ENCODE results near the gene CASP2.

The CASP2 gene

GRCh38 chr7:143323653-143324052 is 35.5 kb downstream of the CASP2 start:
- TF ChIP-seq GATA3 (IDR thresholded peaks at IDR 0.05; ENCODE audit: low read depth, low read length) (no peak), GATA2 (IDR thresholded peaks at IDR 0.05; ENCODE audit: low read depth, low read length) (no peak)

GRCh38 chr7:143325240-143325639 is 37.1 kb downstream of the CASP2 start:
- TF ChIP-seq GATA2 (IDR thresholded peaks at IDR 0.05; ENCODE audit: low read depth, low read length) (no peak), GATA3 (IDR thresholded peaks at IDR 0.05; ENCODE audit: low read depth, low read length) (no peak)

DNA sequence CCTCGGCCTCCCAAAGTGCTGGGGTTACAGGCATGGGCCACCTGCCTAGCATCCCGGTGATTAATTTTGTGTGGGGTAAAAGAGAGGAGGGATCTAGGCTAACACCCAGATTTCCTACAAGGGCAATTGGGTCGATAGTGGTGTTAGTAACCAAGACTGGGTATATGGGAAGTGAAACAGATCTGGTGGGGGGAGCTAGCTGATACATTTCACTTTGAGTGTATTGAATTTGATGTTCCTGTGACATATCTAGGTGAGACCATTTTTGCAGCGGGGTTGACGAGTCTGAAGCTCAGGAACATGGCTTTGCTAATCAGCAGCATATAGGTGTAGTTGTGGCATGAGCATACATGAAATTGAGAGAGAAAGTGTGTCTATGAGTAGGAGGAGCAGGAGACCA is 39.8 kb downstream of the CASP2 start:
- TF ChIP-seq GATA2 (IDR thresholded peaks at IDR 0.05; ENCODE audit: low read depth, low read length) (no peak), GATA3 (IDR thresholded peaks at IDR 0.05; ENCODE audit: low read depth, low read length) (no peak)

GRCh38 chr7:143329471-143330170 is 41.5 kb downstream of the CASP2 start:
- no peak for TF ChIP-seq GATA3 (IDR thresholded peaks at IDR 0.05; ENCODE audit: low read depth, low read length)
- no peak for TF ChIP-seq GATA2 (IDR thresholded peaks at IDR 0.05; ENCODE audit: low read depth, low read length)

GRCh38 chr7:143331179-143331801 is 43.1 kb downstream of the CASP2 start:
- TF ChIP-seq GATA3 (IDR thresholded peaks at IDR 0.05; ENCODE audit: low read depth, low read length) (no peak), GATA2 (IDR thresholded peaks at IDR 0.05; ENCODE audit: low read depth, low read length) (no peak)

DNA sequence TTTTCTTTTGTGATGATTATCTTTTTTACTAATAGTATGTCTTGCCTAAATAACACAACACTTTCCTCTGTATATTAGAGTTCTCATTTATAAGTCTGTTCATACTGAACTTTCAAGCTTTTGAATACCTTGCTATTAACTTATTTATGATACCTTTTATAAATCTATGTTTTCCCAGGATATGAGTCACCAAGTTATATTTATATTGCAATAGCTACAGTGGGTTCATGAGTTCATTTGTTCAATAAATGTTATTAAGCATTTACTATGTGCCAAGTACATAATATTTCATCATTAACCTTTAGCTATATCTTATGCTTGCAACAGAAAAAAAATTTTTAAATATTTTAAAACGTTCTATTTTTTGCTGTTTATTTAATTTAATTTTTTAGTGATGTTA is 46.1 kb downstream of the CASP2 start:
- TF ChIP-seq GATA2 (IDR thresholded peaks at IDR 0.05; ENCODE audit: low read depth, low read length), result no peak
- TF ChIP-seq GATA3 (IDR thresholded peaks at IDR 0.05; ENCODE audit: low read depth, low read length), result no peak

GRCh38 chr7:143337216-143337615 is 49.1 kb downstream of the CASP2 start:
- no peak for TF ChIP-seq GATA2 (IDR thresholded peaks at IDR 0.05; ENCODE audit: low read depth, low read length)
- TF ChIP-seq GATA3 (IDR thresholded peaks at IDR 0.05; ENCODE audit: low read depth, low read length), result no peak

GRCh38 chr7:143341842-143342241 is 53.7 kb downstream of the CASP2 start:
- TF ChIP-seq GATA2 (IDR thresholded peaks at IDR 0.05; ENCODE audit: low read depth, low read length) (no peak), GATA3 (IDR thresholded peaks at IDR 0.05; ENCODE audit: low read depth, low read length) (no peak)

DNA sequence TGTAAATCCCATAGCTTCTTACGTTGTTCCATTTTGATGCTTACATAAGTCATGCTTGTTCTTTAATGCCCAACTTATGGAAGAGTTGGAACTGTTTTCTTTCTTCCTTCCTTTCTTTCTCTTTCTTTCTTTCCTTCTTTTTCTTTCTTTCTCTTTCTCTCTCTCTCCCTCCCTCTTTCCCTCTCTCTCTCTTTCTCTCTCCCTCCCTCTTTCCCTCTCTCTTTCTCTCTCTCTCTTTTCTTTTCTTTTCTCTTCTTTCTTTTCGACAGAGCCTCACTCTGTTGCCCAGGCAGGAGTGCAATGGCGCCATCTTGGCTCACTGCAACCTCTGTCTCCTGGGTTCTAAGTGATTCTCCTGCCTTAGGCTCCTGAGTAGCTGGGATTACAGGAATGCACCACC is 55.4 kb downstream of the CASP2 start:
- TF ChIP-seq GATA3 (IDR thresholded peaks at IDR 0.05; ENCODE audit: low read depth, low read length), result no peak
- TF ChIP-seq GATA2 (IDR thresholded peaks at IDR 0.05; ENCODE audit: low read depth, low read length), result no peak

- no peak for TF ChIP-seq GATA3 (IDR thresholded peaks at IDR 0.05; ENCODE audit: low read depth, low read length)
These were observed 57.3 kb downstream of the CASP2 start for GRCh38 chr7:143345428-143345900.

DNA sequence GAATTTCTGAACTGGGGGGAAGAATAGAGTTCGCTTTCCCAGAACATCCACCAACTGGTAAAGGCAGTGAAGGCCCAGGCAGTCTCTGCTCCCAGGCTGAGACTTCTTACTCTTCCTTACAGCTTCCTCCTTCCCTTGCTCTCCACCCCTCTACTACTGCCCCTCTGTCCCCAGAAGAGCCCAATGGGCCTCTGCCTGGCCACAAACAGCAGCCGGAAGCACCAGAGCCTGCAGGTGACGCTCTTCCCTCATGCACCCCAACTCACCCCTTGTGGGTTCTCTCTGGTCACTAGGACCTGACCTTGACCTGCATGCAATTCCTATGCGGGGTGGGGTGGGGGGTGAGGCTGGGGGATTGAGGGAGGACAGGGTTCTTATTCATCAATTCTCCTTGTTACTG is 57.9 kb downstream of the CASP2 start:
- TF ChIP-seq GATA2 (IDR thresholded peaks at IDR 0.05; ENCODE audit: low read depth, low read length), result no peak
- TF ChIP-seq GATA3 (IDR thresholded peaks at IDR 0.05; ENCODE audit: low read depth, low read length), result no peak

- TF ChIP-seq GATA2 (IDR thresholded peaks at IDR 0.05; ENCODE audit: low read depth, low read length) (no peak), GATA3 (IDR thresholded peaks at IDR 0.05; ENCODE audit: low read depth, low read length) (no peak)
These were observed 59.8 kb downstream of the CASP2 start for GRCh38 chr7:143347950-143348349.

- TF ChIP-seq GATA3 (IDR thresholded peaks at IDR 0.05; ENCODE audit: low read depth, low read length) (no peak), GATA2 (IDR thresholded peaks at IDR 0.05; ENCODE audit: low read depth, low read length) (no peak)
These were observed 62.9 kb downstream of the CASP2 start for GRCh38 chr7:143351060-143351459.

DNA sequence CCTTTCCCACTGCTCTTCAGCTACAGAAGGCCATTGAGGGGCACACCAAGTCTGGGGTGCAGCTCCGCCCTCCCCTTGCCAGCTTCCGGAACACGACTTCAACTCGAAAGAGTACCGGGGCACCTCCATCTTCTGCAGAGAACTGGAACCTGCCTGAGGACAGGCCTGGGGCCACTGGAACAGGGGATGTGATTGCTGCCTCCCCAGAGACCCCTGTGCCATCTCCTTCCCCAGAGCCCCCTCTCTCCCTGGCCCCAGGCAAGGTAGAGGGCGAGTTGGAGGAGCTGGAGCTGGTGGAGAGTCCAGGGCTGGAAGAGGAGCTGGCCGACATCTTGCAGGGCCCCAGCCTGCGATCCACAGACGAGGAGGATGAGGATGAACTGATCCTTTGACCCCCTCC is 63.4 kb downstream of the CASP2 start:
- TF ChIP-seq GATA2 (IDR thresholded peaks at IDR 0.05; ENCODE audit: low read depth, low read length) (no peak), GATA3 (IDR thresholded peaks at IDR 0.05; ENCODE audit: low read depth, low read length) (no peak)

DNA sequence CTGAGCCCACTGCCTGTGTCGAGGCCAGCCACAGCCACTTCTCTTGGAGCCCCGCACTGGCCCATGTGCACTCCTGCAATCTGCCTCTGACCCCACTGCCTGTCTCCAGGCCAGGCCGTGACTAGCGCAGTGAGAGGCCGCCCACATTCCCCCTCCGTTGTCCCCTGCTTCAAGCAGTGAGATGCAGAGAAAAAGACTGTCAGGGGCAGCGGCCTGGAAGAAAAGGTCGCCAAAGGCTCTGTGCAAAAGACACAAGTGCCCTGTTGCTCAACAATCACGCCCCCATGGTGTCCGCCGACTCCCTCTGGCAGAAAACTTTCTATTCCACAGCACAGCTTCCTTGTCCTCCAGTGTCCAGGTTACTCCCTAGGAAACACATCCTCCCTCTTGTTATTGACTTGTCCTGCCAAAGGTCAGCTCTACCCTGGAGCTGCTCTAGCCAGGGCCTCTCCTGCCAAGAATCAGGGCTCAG is 64.4 kb downstream of the CASP2 start:
- no peak for TF ChIP-seq GATA3 (IDR thresholded peaks at IDR 0.05; ENCODE audit: low read depth, low read length)
- no peak for TF ChIP-seq GATA2 (IDR thresholded peaks at IDR 0.05; ENCODE audit: low read depth, low read length)
